ENCODE data around the gene MFAP4. TPM values are rescaled to one million over a fixed set of nuclear protein-coding genes. Genes with fewer than 3 reads are reported as not detected.

Gene MFAP4
- total and polyA plus RNA-seq, 11 donors, result 15.7 to 84.3 (median 35.7) TPM

DNA sequence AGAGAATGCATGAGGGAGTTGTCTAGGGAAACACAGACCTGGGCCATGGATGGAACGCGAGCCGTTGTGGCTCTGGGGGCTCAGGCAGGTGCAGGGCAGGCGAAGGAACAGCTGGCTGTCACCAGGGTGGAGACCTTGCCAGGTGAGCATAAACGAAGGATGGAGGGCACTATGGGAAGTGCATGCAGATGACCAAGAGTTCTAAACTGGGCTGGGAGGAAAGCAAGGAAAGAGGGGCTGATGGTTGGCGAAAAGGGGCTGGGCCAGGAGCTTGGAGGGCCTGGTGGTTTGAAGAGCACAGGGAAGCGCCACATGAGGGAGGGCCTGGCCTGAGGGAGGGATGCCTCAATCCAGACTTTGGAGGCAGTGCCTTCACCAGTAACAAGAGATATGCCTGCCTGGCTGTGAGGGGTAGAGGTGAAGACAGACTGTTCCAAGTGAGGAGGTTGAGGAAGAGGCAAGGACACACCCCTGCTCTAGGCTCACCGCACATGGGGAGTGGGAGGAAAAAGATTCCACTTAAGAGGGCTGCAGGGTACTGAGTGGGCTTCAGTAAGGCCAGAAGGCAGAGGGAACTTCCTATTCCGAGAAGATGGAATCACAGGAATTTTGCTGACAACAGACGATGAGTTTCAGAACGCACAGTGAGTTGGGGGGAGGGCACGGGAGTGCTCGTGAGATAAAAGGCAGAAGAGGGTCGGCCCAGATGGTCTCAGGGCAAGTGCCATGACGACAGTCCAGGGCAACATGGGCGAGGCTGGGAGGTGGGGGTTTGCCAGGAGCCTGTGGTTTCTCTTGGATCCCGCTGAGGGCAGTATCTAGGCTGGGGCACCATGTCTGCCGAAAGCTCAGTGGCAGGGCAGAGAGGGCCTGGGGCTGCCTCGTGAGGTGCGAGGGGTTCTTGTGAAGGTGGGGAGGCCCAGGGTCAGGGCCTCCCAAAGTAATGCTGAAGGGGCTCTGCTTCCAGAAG lies 45.1 kb downstream of the MFAP4 start:
- intact Hi-C loops (cut with DNase I), result no loop called here
- TF ChIP-seq, protein P1, sequence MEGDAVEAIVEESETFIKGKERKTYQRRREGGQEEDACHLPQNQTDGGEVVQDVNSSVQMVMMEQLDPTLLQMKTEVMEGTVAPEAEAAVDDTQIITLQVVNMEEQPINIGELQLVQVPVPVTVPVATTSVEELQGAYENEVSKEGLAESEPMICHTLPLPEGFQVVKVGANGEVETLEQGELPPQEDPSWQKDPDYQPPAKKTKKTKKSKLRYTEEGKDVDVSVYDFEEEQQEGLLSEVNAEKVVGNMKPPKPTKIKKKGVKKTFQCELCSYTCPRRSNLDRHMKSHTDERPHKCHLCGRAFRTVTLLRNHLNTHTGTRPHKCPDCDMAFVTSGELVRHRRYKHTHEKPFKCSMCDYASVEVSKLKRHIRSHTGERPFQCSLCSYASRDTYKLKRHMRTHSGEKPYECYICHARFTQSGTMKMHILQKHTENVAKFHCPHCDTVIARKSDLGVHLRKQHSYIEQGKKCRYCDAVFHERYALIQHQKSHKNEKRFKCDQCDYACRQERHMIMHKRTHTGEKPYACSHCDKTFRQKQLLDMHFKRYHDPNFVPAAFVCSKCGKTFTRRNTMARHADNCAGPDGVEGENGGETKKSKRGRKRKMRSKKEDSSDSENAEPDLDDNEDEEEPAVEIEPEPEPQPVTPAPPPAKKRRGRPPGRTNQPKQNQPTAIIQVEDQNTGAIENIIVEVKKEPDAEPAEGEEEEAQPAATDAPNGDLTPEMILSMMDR (IDR thresholded peaks at IDR 0.05), result no peak
- no peak for TF ChIP-seq POLR2A (IDR thresholded peaks at IDR 0.05)
- Histone ChIP-seq H3K4me1 (peaks cover 10 to 67% (median 31%) of the 10 kb centered on the region in 12 donors), H3K27me3 (no peaks in the 10 kb centered on the region), H3K9me3 (no peaks in the 10 kb centered on the region), H3K27ac (no peak overlapping the region), H3K4me3 (no peak overlapping the region), H3K36me3 (no peaks in the 10 kb centered on the region)
- ATAC-seq (no peak), DNase-seq (no peak)
- WGBS, 4 donors, result 53 to 63% (median 57%) methylated on average over 20 of the region's 20 CpGs

GRCh38 chr17:19341211-19341631 lies 45.8 kb downstream of the MFAP4 start:
- TF ChIP-seq, protein P1 (IDR thresholded peaks at IDR 0.05), result no peak
- TF ChIP-seq POLR2A (IDR thresholded peaks at IDR 0.05), result no peak
- H3K9me3 ChIP-seq, result no peaks in the 10 kb centered on the region
- intact Hi-C loops (cut with DNase I), result no loop called here
- 65 to 84% (median 76%) methylated on average over 7 of the region's 7 CpGs for WGBS, 4 donors
- H3K36me3 ChIP-seq, result peaks cover 0 to 2% (median 0%) of the 10 kb centered on the region in 9 donors
- DNase-seq (no peak), ATAC-seq (no peak)
- no peaks in the 10 kb centered on the region for H3K27me3 ChIP-seq
- no peak overlapping the region for H3K4me3 ChIP-seq
- no peak overlapping the region for H3K27ac ChIP-seq
- H3K4me1 ChIP-seq, result peaks cover 8 to 67% (median 26%) of the 10 kb centered on the region in 12 donors

DNA sequence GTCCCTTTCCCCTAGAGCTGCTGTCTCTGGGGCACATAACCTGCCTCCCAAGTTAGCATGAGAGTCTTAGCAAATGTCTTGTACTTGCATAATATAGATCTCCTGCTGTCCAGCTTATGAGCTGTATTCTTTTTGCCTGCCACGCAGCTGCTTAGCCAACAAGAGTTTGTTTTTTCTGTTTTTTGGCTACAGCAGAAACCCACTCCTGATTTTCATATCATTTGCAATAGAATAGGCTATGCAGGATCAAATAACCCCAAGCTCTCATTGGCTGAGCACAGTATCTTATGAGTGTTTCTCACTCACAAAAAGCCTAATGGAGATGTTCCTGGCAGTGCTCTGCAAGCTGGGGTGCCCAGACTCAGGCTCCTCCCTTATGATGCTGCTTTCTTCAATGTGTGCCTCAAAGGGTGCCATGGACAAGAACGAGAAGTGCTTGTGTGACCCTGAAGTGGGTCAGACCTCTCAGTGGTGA lies 47.6 kb downstream of the MFAP4 start:
- no peak for ATAC-seq
- no peak for DNase-seq
- 80 to 92% (median 87%) methylated on average over 2 of the region's 2 CpGs for WGBS, 4 donors
- Histone ChIP-seq H3K27ac (no peak overlapping the region), H3K27me3 (no peaks in the 10 kb centered on the region), H3K36me3 (peaks cover 0 to 11% (median 3%) of the 10 kb centered on the region in 9 donors), H3K4me1 (peaks cover 3 to 51% (median 18%) of the 10 kb centered on the region in 12 donors), H3K9me3 (no peaks in the 10 kb centered on the region), H3K4me3 (no peak overlapping the region)
- no peak for TF ChIP-seq POLR2A (IDR thresholded peaks at IDR 0.05)
- TF ChIP-seq, protein P1 (IDR thresholded peaks at IDR 0.05), result no peak
- intact Hi-C loops (cut with DNase I), result no loop called here

All from heart left ventricle (tissue), 16 donors.